Esophagus squamous epithelium (tissue), 4 donors: ENCODE measurements around the gene KRABD2.

Experiments
- POLR2A ChIP-seq, 4 donors: fragments of 450-650 bp; IDR thresholded peaks; one replicate each; pipeline ENCODE4 v1.6.1; 2017; ENCODE audit warnings: antibody characterized with exemption in 4 of 4, mild to moderate bottlenecking in 4 of 4, moderate library complexity in 3 of 4
- TF ChIP-seq, protein P1 (sequence below), 6 experiments: fragments of 450-650 bp in 4 of 6; fragments of 200-600 bp in 2 of 6; sonication (generic) in 2 of 6; IDR thresholded peaks; one replicate each; pipeline ENCODE4 v1.5.1; 2016 to 2019; ENCODE audit warnings: antibody characterized with exemption in 6 of 6, mild to moderate bottlenecking in 4 of 6, moderate library complexity in 4 of 6

DNA sequence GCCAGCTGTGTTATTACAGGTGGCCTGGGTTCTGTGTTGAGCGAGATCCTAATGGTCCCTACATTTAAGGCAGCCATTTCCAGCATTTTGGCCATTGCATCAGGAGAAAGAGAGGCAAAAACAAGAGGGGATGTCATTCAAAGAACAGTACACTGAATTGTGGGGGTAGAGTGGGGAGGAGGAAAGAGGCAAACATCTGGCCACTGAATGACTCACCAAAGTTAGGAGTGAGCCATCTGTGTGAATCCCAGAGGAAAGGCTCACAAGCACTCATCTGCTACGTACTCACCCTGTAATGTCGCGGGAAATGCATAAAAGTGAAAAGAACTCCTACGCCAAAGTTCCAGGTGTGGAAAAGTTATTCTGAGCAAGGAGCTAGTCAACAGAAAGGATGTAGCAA lies 16.7 kb downstream of the KRABD2 start:
- TF ChIP-seq POLR2A (IDR thresholded peaks at IDR 0.05), result no peak
- TF ChIP-seq, protein P1, sequence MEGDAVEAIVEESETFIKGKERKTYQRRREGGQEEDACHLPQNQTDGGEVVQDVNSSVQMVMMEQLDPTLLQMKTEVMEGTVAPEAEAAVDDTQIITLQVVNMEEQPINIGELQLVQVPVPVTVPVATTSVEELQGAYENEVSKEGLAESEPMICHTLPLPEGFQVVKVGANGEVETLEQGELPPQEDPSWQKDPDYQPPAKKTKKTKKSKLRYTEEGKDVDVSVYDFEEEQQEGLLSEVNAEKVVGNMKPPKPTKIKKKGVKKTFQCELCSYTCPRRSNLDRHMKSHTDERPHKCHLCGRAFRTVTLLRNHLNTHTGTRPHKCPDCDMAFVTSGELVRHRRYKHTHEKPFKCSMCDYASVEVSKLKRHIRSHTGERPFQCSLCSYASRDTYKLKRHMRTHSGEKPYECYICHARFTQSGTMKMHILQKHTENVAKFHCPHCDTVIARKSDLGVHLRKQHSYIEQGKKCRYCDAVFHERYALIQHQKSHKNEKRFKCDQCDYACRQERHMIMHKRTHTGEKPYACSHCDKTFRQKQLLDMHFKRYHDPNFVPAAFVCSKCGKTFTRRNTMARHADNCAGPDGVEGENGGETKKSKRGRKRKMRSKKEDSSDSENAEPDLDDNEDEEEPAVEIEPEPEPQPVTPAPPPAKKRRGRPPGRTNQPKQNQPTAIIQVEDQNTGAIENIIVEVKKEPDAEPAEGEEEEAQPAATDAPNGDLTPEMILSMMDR (IDR thresholded peaks at IDR 0.05), result no peak
